Spleen (tissue), 11 donors: ENCODE data around the gene TPM2. TPM values are rescaled to one million over a fixed set of nuclear protein-coding genes. Genes with fewer than 3 reads are reported as not detected.

Source experiments
- DNase-seq: peaks from one replicate; pipeline ENCODE4 v3.0.0-alpha.2; 2020
- H3K27ac ChIP-seq, 8 donors: fragments of 200-600 bp; sonication (generic) in 7 of 8; 1 replicate in 4 of 8; 2 replicates in 4 of 8; pipeline versions ENCODE4 v1.5.0 to v1.8.0; 2016 to 2021; ENCODE audit warnings: inconsistent platforms in 4 of 8, mild to moderate bottlenecking in 4 of 8, moderate library complexity in 1 of 8
- H3K27me3 ChIP-seq, 7 donors: fragments of 200-600 bp; sonication (generic) in 6 of 7; replicated peaks in 1 of 7; 1 replicate in 4 of 7; 2 replicates in 3 of 7; pipeline versions ENCODE4 v1.5.0 to v1.8.0; 2016 to 2021; ENCODE audit warnings: inconsistent platforms in 3 of 7, mild to moderate bottlenecking in 1 of 7
- H3K36me3 ChIP-seq, 6 donors: fragments of 200-600 bp; sonication (generic) in 5 of 6; 1 replicate in 4 of 6; 2 replicates in 2 of 6; pipeline versions ENCODE4 v1.5.0 to v1.8.0; 2016 to 2021; ENCODE audit warnings: inconsistent platforms in 2 of 6
- H3K4me1 ChIP-seq, 6 donors: fragments of 200-600 bp; sonication (generic) in 5 of 6; 1 replicate in 3 of 6; 2 replicates in 3 of 6; pipeline versions ENCODE4 v1.5.0 to v1.8.0; 2016 to 2021; ENCODE audit warnings: inconsistent platforms in 3 of 6
- H3K4me3 ChIP-seq, 8 donors: fragments of 200-600 bp; sonication (generic) in 7 of 8; 1 replicate in 4 of 8; 2 replicates in 4 of 8; pipeline versions ENCODE4 v1.5.0 to v1.8.0; 2016 to 2021; ENCODE audit warnings: inconsistent platforms in 4 of 8, mild to moderate bottlenecking in 4 of 8, moderate library complexity in 2 of 8
- H3K9me3 ChIP-seq, 8 donors: fragments of 200-600 bp; sonication (generic) in 7 of 8; 1 replicate in 4 of 8; 2 replicates in 4 of 8; pipeline versions ENCODE4 v1.5.0 to v1.8.0; 2016 to 2021; ENCODE audit warnings: inconsistent platforms in 4 of 8
- POLR2A ChIP-seq, 3 donors: fragments of 450-650 bp; IDR thresholded peaks; one replicate each; pipeline ENCODE4 v1.5.1; 2017; ENCODE audit warnings: antibody characterized with exemption in 3 of 3, mild to moderate bottlenecking in 1 of 3
- POLR2AphosphoS5 ChIP-seq, 3 donors: sonication (generic); formaldehyde crosslinking; IDR thresholded peaks; one replicate each; pipeline ENCODE4 v1.5.1; 2017; ENCODE audit warnings: antibody characterized with exemption in 3 of 3
- WGBS, 5 donors: extraction: QIAGEN DNeasy Blood & Tissue Kit in 3 of 5; methylation state at CpG; one replicate each; pipeline versions ENCODE4 v1.1.5 to v1.1.7; 2013 to 2018; 5-methylcytosine and 5-hydroxymethylcytosine counted together
- intact Hi-C: fragments of 100-400 bp; cut with DNase I; formaldehyde crosslinking; loops from one replicate; pipeline ENCODE4 v1.15.0; 2023; ENCODE audit warnings: low total_unique reads
- microRNA-seq, 3 donors: library from miRNA; unstranded; fragments of <30 nt; microRNA quantifications; one replicate each; pipeline versions ENCODE4 to v1.1.0, GENCODE V29; 2019 to 2020
- polyA plus RNA-seq, 3 donors: library from polyadenylated mRNA; stranded (reverse); fragments of 200-250 nt; gene quantifications; one replicate each; pipeline ENCODE4 v1.2.1, GENCODE V29; 2013
- small RNA-seq, 4 donors: library from RNA; depleted of rRNA; stranded (forward); fragments of <200 nt; gene quantifications; one replicate each; pipeline ENCODE3, GENCODE V24; 2016
- total RNA-seq, 7 donors: library from RNA; depleted of rRNA in 3 of 7; stranded (reverse); fragments of >200 nt in 3 of 7; fragmentation: NEBNext Ultra II Directional in 4 of 7; extraction: Animal tissue kit (Norgen Biotek cat#: 25700) in 4 of 7; gene quantifications; one replicate each; pipeline versions ENCODE4 v1.1.0 to v1.2.1, GENCODE V29; 2016 to 2021
- TF ChIP-seq, protein P1 (sequence below), 11 experiments: fragments of 200-600 bp in 7 of 11; fragments of 450-650 bp in 4 of 11; sonication (generic) in 4 of 11; IDR thresholded peaks in 8 of 11; conservative IDR thresholded peaks in 3 of 11; 1 replicate in 7 of 11; 2 replicates in 4 of 11; pipeline versions ENCODE4 v1.4.0 to v1.8.0; 2016 to 2021; ENCODE audit warnings: antibody characterized with exemption in 11 of 11, inconsistent platforms in 4 of 11, mild to moderate bottlenecking in 1 of 11
- donor health status: healthy with polysubstance abuse.
- donor health status: DM: no; HTN: no; CAD: no; lungs with moderate emphysema.
- donor health status: DM: no; HTN: no; CAD: no.
- donor health status: Bipolar disorder and iron deficiency.
- donor health status: healthy.
- donor health status: DM: no; HTN: no; CAD: no.
- donor health status: DM: yes; HTN: yes; CAD: no.

The TPM2 gene
- total and polyA plus RNA-seq, 10 donors, result 43.1 to 237 (median 119) TPM

DNA sequence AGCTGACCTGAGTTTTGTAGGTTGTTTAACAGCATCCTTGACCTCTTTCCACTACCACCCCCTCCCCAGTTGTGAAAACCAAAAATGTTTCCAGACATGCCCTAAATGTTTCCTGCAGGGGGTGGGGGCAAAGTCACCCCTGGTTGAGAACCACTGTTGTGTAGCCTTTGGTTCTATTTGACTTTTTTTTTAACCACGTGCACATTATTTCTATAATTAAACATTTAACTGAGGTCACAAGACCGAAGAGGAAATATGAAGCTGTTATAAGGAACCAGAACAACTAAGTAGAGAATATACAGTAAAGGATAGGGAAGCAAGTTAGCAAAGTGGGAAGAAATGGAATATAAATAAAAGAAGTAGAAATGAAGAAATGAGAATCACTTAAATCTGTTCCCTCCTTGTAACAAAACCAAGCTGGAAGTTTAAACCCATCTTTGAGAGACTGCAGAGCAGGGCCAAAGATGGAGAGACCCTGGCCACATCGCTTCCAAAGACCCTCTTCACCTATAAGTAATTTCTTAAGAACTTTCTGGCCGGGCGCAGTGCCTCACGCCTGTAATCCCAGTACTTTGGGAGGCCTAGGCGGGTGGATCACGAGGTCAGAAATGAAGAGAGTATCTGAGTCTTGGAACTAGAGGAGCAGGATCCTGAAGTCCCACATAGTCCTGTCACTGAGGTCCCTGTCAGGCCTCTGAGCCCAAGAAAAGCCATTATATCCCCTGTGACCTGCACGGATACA, 53.4 kb downstream of the TPM2 start:
- Histone ChIP-seq H3K4me3 (no peak overlapping the region), H3K9me3 (no peaks in the 10 kb centered on the region), H3K4me1 (peaks cover 28 to 77% (median 64%) of the 10 kb centered on the region in 6 donors), H3K36me3 (peaks cover 0 to 7% (median 0%) of the 10 kb centered on the region in 6 donors), H3K27me3 (no peaks in the 10 kb centered on the region), H3K27ac (peak overlapping the region; percentile 30 to 95 (median 76))
- TF ChIP-seq POLR2AphosphoS5 (IDR thresholded peaks at IDR 0.05), result peak in 1 of 3 donors; percentile 26
- no peak for TF ChIP-seq POLR2A (IDR thresholded peaks at IDR 0.05)
- TF ChIP-seq, protein P1, sequence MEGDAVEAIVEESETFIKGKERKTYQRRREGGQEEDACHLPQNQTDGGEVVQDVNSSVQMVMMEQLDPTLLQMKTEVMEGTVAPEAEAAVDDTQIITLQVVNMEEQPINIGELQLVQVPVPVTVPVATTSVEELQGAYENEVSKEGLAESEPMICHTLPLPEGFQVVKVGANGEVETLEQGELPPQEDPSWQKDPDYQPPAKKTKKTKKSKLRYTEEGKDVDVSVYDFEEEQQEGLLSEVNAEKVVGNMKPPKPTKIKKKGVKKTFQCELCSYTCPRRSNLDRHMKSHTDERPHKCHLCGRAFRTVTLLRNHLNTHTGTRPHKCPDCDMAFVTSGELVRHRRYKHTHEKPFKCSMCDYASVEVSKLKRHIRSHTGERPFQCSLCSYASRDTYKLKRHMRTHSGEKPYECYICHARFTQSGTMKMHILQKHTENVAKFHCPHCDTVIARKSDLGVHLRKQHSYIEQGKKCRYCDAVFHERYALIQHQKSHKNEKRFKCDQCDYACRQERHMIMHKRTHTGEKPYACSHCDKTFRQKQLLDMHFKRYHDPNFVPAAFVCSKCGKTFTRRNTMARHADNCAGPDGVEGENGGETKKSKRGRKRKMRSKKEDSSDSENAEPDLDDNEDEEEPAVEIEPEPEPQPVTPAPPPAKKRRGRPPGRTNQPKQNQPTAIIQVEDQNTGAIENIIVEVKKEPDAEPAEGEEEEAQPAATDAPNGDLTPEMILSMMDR (IDR thresholded peaks at IDR 0.05 in 8 of 11, conservative IDR thresholded peaks at IDR 0.05 in 3 of 11), result no peak
- WGBS, 5 donors, result 64 to 77% (median 70%) methylated on average over 9 of the region's 9 CpGs
- DNase-seq, result no peak
- intact Hi-C loops, result no loop called here

DNA sequence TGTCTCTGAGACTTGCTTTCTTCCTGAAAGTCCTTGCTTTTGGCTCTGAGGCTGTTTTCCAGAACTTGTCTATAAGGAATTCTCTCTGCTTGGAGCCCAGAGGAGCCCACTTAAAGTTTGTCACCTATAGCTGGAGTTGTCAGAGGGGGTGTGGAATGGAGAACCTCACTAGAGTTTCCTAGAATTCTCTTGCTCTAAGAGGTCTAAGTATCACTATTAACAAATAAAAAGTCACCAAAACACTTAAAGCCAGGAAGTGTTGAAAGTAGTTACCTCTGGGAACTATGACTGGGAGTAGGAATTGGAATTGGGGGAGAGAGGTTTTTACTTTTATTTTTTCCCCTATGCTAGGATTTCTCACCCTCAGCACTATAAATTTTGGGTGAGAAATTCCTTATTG, 54.0 kb downstream of the TPM2 start:
- H3K9me3 ChIP-seq, result no peaks in the 10 kb centered on the region
- no peak for DNase-seq
- H3K4me1 ChIP-seq, result peaks cover 28 to 74% (median 60%) of the 10 kb centered on the region in 6 donors
- peaks cover 0 to 4% (median 0%) of the 10 kb centered on the region in 6 donors for H3K36me3 ChIP-seq
- H3K27me3 ChIP-seq, result no peaks in the 10 kb centered on the region
- intact Hi-C loops, result no loop called here
- TF ChIP-seq POLR2A (IDR thresholded peaks at IDR 0.05) (no peak), POLR2AphosphoS5 (IDR thresholded peaks at IDR 0.05) (no peak)
- TF ChIP-seq, protein P1 (IDR thresholded peaks at IDR 0.05 in 8 of 11, conservative IDR thresholded peaks at IDR 0.05 in 3 of 11), result no peak
- H3K4me3 ChIP-seq, result no peak overlapping the region
- H3K27ac ChIP-seq, result peak overlapping the region; percentile 11 to 95 (median 76)

Small RNAs within 50 kb of the gene (microRNA-seq; reads per million reads assigned to microRNA genes)
- gene MIR6852 (0.36 to 2.8 (median 1.1) reads per million in 3 donors), gene MIR6853 (0 to 1.4 (median 0.57) reads per million in 3 donors)

Small RNAs within 50 kb of the gene (small RNA-seq; reads per million reads assigned to genes)
- gene MIR6853 (0 reads per million in 4 donors), gene RMRP (0 reads per million in 4 donors), gene RN7SL22P (0 reads per million in 4 donors)

Other genes starting within 250 kb of the TPM2 start
- gene RUSC2, start 199.8 kb downstream of the TPM2 start, total RNA-seq, result 10 to 100 TPM; 11.5 to 41.9 (median 15.0) TPM
- gene RUSC2, start 199.8 kb downstream of the TPM2 start, polyA plus RNA-seq, result 10 to 100 TPM in 1 of 3 donors, 1 to 10 TPM in 2; 2.5 to 12.1 (median 5.3) TPM
- 10 to 100 TPM; 24.8 to 47.1 (median 31.8) TPM for gene TESK1, start 84.7 kb downstream of the TPM2 start, total RNA-seq
- gene TESK1, start 84.7 kb downstream of the TPM2 start, polyA plus RNA-seq, result 10 to 100 TPM; 15.6 to 34.7 (median 22.7) TPM
- 100 to 1,000 TPM in 5 of 7 donors, 10 to 100 TPM in 2; 74.4 to 160 (median 127) TPM for gene CD72, start 71.5 kb downstream of the TPM2 start, total RNA-seq
- 100 to 1,000 TPM in 2 of 3 donors, 10 to 100 TPM in 1; 97.4 to 159 (median 115) TPM for gene CD72, start 71.5 kb downstream of the TPM2 start, polyA plus RNA-seq
- gene SIT1, start 39.0 kb downstream of the TPM2 start, total RNA-seq, result 10 to 100 TPM; 24.2 to 44.9 (median 27.5) TPM
- 10 to 100 TPM; 71.7 to 82.7 (median 82.7) TPM for gene SIT1, start 39.0 kb downstream of the TPM2 start, polyA plus RNA-seq
- over 10,000 TPM in 5 of 7 donors, 1,000 to 10,000 TPM in 2; 5,541 to 28,996 (median 23,209) TPM for gene RMRP, start 31.9 kb downstream of the TPM2 start, total RNA-seq
- 100 to 1,000 TPM in 1 of 3 donors, 10 to 100 TPM in 1, not detected in 1; 42.1 to 285 TPM for gene RMRP, start 31.9 kb downstream of the TPM2 start, polyA plus RNA-seq
- 10 to 100 TPM; 14.4 to 24.2 (median 20.8) TPM for gene CCDC107, start 31.6 kb downstream of the TPM2 start, total RNA-seq
- 10 to 100 TPM; 35.3 to 46.9 (median 37.0) TPM for gene CCDC107, start 31.6 kb downstream of the TPM2 start, polyA plus RNA-seq
- 1 to 10 TPM in 6 of 7 donors, under 1 TPM in 1; 0.95 to 2.8 (median 1.4) TPM for gene ARHGEF39, start 24.7 kb downstream of the TPM2 start, total RNA-seq
- gene ARHGEF39, start 24.7 kb downstream of the TPM2 start, polyA plus RNA-seq, result 1 to 10 TPM in 2 of 3 donors, under 1 TPM in 1; 0.89 to 2.9 (median 1.1) TPM
- gene CA9, start 16.0 kb downstream of the TPM2 start, total RNA-seq, result not detected
- gene CA9, start 16.0 kb downstream of the TPM2 start, polyA plus RNA-seq, result under 1 TPM in 2 of 3 donors, not detected in 1; 0.26 to 0.30 TPM
- 100 to 1,000 TPM; 356 to 881 (median 592) TPM for gene TLN1, start 42.3 kb upstream of the TPM2 start, total RNA-seq
- gene TLN1, start 42.3 kb upstream of the TPM2 start, polyA plus RNA-seq, result 100 to 1,000 TPM in 1 of 3 donors, 10 to 100 TPM in 2; 79.9 to 122 (median 95.5) TPM
- 10 to 100 TPM; 21.8 to 35.9 (median 26.0) TPM for gene CREB3, start 42.7 kb upstream of the TPM2 start, total RNA-seq
- gene CREB3, start 42.7 kb upstream of the TPM2 start, polyA plus RNA-seq, result 10 to 100 TPM; 14.7 to 26.7 (median 20.9) TPM
- 100 to 1,000 TPM in 1 of 7 donors, 10 to 100 TPM in 6; 70.5 to 111 (median 74.3) TPM for gene GBA2, start 59.3 kb upstream of the TPM2 start, total RNA-seq
- gene GBA2, start 59.3 kb upstream of the TPM2 start, polyA plus RNA-seq, result 10 to 100 TPM; 22.8 to 40.9 (median 37.9) TPM
- 10 to 100 TPM; 19.7 to 29.2 (median 22.0) TPM for gene RGP1, start 59.4 kb upstream of the TPM2 start, total RNA-seq
- 1 to 10 TPM; 2.2 to 9.5 (median 2.5) TPM for gene RGP1, start 59.4 kb upstream of the TPM2 start, polyA plus RNA-seq
- gene MSMP, start 64.4 kb upstream of the TPM2 start, total RNA-seq, result not detected
- 1 to 10 TPM in 1 of 3 donors, under 1 TPM in 2; 0.58 to 1.6 (median 0.63) TPM for gene MSMP, start 64.4 kb upstream of the TPM2 start, polyA plus RNA-seq
- 10 to 100 TPM in 2 of 7 donors, 1 to 10 TPM in 5; 6.7 to 17.1 (median 9.2) TPM for gene NPR2, start 101.7 kb upstream of the TPM2 start, total RNA-seq
- 1 to 10 TPM; 5.8 to 7.8 (median 7.3) TPM for gene NPR2, start 101.7 kb upstream of the TPM2 start, polyA plus RNA-seq
- 1 to 10 TPM; 1.1 to 4.5 (median 2.3) TPM for gene SPAG8, start 122.3 kb upstream of the TPM2 start, total RNA-seq
- 1 to 10 TPM; 1.7 to 2.5 (median 1.7) TPM for gene SPAG8, start 122.3 kb upstream of the TPM2 start, polyA plus RNA-seq
- 10 to 100 TPM; 20.1 to 32.4 (median 23.0) TPM for gene HINT2, start 125.1 kb upstream of the TPM2 start, total RNA-seq
- 10 to 100 TPM; 60.0 to 73.6 (median 69.6) TPM for gene HINT2, start 125.1 kb upstream of the TPM2 start, polyA plus RNA-seq
- gene FAM221B, start 138.8 kb upstream of the TPM2 start, total RNA-seq, result not detected
- gene FAM221B, start 138.8 kb upstream of the TPM2 start, polyA plus RNA-seq, result not detected
- 1 to 10 TPM; 2.9 to 9.8 (median 5.9) TPM for gene TMEM8B, start 139.3 kb upstream of the TPM2 start, total RNA-seq
- gene TMEM8B, start 139.3 kb upstream of the TPM2 start, polyA plus RNA-seq, result 1 to 10 TPM; 3.2 to 8.8 (median 7.2) TPM
- not detected for gene OR13J1, start 180.5 kb upstream of the TPM2 start, total RNA-seq
- not detected for gene OR13J1, start 180.5 kb upstream of the TPM2 start, polyA plus RNA-seq
- gene HRCT1, start 216.3 kb upstream of the TPM2 start, total RNA-seq, result 1 to 10 TPM in 2 of 7 donors, under 1 TPM in 1, not detected in 4; 0.65 to 2.5 (median 1.6) TPM
- gene HRCT1, start 216.3 kb upstream of the TPM2 start, polyA plus RNA-seq, result 1 to 10 TPM in 1 of 3 donors, under 1 TPM in 2; 0.52 to 1.1 (median 0.70) TPM
- 1 to 10 TPM in 5 of 7 donors, under 1 TPM in 2; 0.68 to 3.8 (median 1.6) TPM for gene SPAAR, start 219.6 kb upstream of the TPM2 start, total RNA-seq
- gene SPAAR, start 219.6 kb upstream of the TPM2 start, polyA plus RNA-seq, result 1 to 10 TPM in 1 of 3 donors, under 1 TPM in 2; 0.46 to 1.9 (median 0.63) TPM